ENCODE data around the gene AGO3.

AGO3 gene

GRCh38 chr1:36040238-36040637, 109.3 kb downstream of the AGO3 start:
- H3K4me3 ChIP-seq (ENCODE audit: control insufficient read depth, low read depth, low read length) = no peak overlapping the region
- TF ChIP-seq CTCF (conservative IDR thresholded peaks at IDR 0.05; ENCODE audit: control insufficient read depth, insufficient read depth, low read depth, low read length) = no peak
- no peak for DNase-seq (ENCODE audit: low read depth)

GRCh38 chr1:36051821-36052220, 120.9 kb downstream of the AGO3 start:
- no peak for DNase-seq (ENCODE audit: low read depth)
- no peak overlapping the region for H3K4me3 ChIP-seq (ENCODE audit: control insufficient read depth, low read depth, low read length)
- no peak for TF ChIP-seq CTCF (conservative IDR thresholded peaks at IDR 0.05; ENCODE audit: control insufficient read depth, insufficient read depth, low read depth, low read length)

GRCh38 chr1:36053978-36054377, 123.1 kb downstream of the AGO3 start:
- TF ChIP-seq CTCF (conservative IDR thresholded peaks at IDR 0.05; ENCODE audit: control insufficient read depth, insufficient read depth, low read depth, low read length) = no peak
- H3K4me3 ChIP-seq (ENCODE audit: control insufficient read depth, low read depth, low read length) = no peak overlapping the region
- no peak for DNase-seq (ENCODE audit: low read depth)

- no peak overlapping the region for H3K4me3 ChIP-seq (ENCODE audit: control insufficient read depth, low read depth, low read length)
- no peak for TF ChIP-seq CTCF (conservative IDR thresholded peaks at IDR 0.05; ENCODE audit: control insufficient read depth, insufficient read depth, low read depth, low read length)
- no peak for DNase-seq (ENCODE audit: low read depth)
These were observed 124.8 kb downstream of the AGO3 start for GRCh38 chr1:36055706-36056105.

- no peak for TF ChIP-seq CTCF (conservative IDR thresholded peaks at IDR 0.05; ENCODE audit: control insufficient read depth, insufficient read depth, low read depth, low read length)
- DNase-seq (ENCODE audit: low read depth) = no peak
- H3K4me3 ChIP-seq (ENCODE audit: control insufficient read depth, low read depth, low read length) = no peak overlapping the region
These were observed 131.4 kb downstream of the AGO3 start for GRCh38 chr1:36062315-36062714.

- TF ChIP-seq CTCF (conservative IDR thresholded peaks at IDR 0.05; ENCODE audit: control insufficient read depth, insufficient read depth, low read depth, low read length) = no peak
- no peak overlapping the region for H3K4me3 ChIP-seq (ENCODE audit: control insufficient read depth, low read depth, low read length)
- DNase-seq (ENCODE audit: low read depth) = no peak
These were observed 137.0 kb downstream of the AGO3 start for GRCh38 chr1:36067871-36068270.

GRCh38 chr1:36068866-36069265, 138.0 kb downstream of the AGO3 start:
- no peak overlapping the region for H3K4me3 ChIP-seq (ENCODE audit: control insufficient read depth, low read depth, low read length)
- TF ChIP-seq CTCF (conservative IDR thresholded peaks at IDR 0.05; ENCODE audit: control insufficient read depth, insufficient read depth, low read depth, low read length) = no peak
- DNase-seq (ENCODE audit: low read depth) = no peak
